Neural cell (in vitro differentiated cells): ENCODE measurements around the gene ITGB4.

Experiments used
- CTCF ChIP-seq: fragments of 450-650 bp; IDR thresholded peaks from 2 replicates; pipeline ENCODE4 v1.5.1; 2014; ENCODE audit warnings: antibody characterized with exemption, mild to moderate bottlenecking, moderate library complexity; ENCODE audit not compliant: poor library complexity, severe bottlenecking
- EP300 ChIP-seq: fragments of 450-650 bp; conservative IDR thresholded peaks from 2 replicates; pipeline ENCODE4 v1.6.1; 2014; ENCODE audit warnings: antibody characterized with exemption, mild to moderate bottlenecking, moderate library complexity; ENCODE audit not compliant: poor library complexity, severe bottlenecking
- EZH2 ChIP-seq: fragments of 200-600, 300-800 bp; shearing (Covaris generic), sonication (generic); IDR thresholded peaks from 2 replicates; pipeline ENCODE4 v1.6.1; 2014; ENCODE audit warnings: antibody characterized with exemption, low read length, borderline replicate concordance, mild to moderate bottlenecking; ENCODE audit not compliant: insufficient read depth, poor library complexity, severe bottlenecking
- POLR2AphosphoS5 ChIP-seq: IDR thresholded peaks from 2 replicates; pipeline ENCODE4 v1.6.1; 2012

GRCh38 chr17:75763269-75763607, 42.0 kb downstream of the ITGB4 start:
- TF ChIP-seq EP300, result no peak
- no peak for TF ChIP-seq POLR2AphosphoS5
- TF ChIP-seq CTCF, result no peak
- no peak for TF ChIP-seq EZH2
